Stimulated activated CD4-positive, alpha-beta T cell treated with anti-CD3 and anti-CD28 coated beads, Interleukin-12 subunit alpha, Interleukin-12 subunit beta, amount 100 ng/mL, for 48 hours (primary cell): Measurements from ENCODE around the gene FAM209B.
"Not testable (repeated sequence)": the region's sequence is repeated elsewhere in the genome, so short reads cannot be mapped to it uniquely, and the experiment has no call there.

Experiments
- DNase-seq, 3 donors: peaks; one replicate each; pipeline ENCODE4 v3.0.0-alpha.2; 2020; ENCODE audit warnings: low read depth in 2 of 3, low spot score in 1 of 3

Gene FAM209B

DNA sequence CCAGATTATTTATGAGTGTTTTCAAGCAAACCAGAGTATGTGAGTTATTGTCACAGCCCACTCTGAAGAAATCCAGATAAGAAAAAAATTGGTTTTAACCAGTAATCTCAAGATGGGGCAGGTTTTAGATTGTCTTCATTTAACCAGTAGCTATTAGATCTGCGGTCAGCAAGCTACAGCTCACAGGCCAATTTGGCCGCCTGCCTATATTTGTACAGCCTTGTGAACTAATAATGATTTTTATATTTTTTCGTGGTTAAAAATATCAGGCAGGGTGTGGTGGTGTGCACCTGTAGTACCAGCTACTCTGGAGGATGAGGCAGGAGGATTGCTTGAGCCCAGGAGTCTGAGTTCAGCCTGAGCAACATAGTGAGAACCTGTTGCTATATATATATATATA, 5.0 kb downstream of the FAM209B start:
- no peak for DNase-seq

DNA sequence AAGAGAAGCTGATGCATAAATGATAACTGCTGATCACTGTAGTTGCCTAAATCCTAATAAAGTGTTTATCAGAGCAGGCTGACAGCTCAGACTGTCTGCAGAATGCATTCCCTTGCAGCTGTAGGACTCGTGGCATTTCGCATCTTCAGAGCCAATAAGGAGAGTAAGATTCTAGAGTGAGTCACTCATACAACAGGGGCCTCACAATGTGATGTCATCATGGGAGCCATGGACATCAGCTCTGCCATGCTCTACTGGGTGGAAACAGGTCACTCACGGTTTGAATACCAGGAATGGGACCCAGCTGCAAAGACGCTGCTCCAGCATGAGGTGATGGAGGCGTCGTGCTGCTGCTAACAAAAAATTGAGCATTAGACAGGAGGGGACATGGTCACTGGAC, 7.4 kb downstream of the FAM209B start:
- DNase-seq: no peak

DNA sequence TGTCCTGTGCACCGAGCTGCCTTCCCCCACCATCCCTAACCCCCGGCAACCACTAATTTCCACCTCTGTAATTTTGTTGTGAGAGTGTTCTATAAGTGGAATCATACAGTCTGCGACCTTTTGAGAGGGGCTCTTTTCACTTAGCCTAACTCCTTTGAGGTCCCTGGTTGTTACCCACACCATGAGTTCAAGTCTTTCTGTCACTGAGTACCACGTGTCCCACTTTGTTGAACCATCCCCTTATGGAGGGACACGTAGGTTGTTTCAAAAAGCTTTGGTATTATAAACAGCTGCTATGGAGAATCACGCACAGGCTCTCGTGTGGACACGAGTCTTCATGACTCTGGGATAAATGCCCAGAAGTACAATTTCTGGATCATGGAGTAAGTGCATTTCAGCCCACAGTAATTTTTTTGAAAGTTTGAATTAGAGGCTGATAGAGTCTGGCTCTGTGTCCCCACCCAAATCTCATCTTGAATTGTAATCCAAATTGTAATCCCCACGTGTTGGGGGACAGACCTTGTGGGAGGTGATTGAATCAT, 9.5 kb downstream of the FAM209B start:
- no peak for DNase-seq

DNA sequence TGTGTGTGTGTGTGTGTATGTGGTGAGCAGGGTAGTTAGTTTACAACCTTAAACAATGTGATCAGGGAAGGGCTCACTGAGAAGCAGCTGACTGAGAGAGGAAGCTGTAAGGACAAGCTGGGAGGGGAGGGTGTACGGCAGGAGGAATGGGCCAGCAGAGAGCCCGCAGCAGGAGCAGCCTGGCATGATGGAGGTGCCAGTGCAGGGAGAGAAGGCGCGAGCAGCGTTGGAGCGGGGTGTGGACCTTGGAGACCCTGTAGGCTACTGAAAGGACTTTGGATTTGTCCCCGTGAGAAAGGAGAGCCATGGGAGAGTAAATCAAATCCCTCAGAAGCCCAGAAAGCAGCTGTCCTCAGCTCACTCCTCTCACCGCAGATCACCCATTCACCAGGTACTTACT, 18.5 kb downstream of the FAM209B start:
- DNase-seq: no peak

DNA sequence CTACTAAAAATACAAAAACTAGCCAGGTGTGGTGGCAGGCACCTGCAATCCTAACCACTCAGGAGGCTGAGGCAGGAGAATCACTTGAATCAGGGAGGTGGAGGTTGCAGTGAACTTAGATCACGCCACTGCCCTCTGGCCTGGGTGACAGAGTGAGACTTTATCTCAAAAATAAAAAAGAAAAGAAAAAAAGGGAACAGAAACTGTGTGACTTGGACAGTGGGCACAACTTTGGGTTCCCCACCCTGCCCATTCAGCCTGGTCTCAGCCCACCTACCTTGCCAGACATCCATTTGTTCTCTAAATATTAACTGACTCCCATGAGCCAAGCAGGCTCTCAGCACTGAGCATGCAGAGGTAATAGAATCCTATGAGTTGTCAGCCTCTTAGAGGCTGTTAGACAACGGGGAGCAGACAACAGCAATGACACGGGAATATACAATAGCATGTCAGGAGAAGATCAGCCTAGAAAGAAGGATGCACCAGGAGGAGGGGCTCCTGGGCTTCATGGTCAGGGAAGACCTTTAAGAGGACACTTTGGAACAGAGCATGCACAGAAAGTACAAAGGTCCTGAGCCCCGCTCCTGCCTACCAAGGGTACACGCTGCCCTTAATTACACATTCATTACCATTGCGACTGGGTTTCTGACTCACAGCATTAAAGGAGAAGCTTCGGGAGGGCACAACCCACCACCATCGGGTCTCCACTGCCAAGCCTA, 20.0 kb downstream of the FAM209B start:
- no peak for DNase-seq

DNA sequence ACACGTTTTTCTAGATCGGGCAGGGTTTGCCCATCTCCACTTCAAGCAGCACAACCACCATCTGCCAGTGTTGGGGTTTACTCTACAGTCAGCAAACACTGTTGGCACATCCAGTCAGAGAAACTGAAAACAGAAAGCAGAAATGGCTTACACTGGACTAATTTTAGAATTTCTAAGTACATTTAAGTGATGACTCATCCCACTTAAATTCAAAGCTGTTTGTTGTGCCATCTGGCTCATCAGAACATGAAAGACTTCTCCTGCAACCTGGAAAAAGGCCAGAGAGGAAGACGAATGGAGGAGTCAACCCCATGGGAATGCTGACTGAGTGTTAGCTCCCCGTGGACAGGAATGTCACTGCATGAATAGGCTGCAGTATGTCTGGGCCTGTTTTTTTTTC, 21.8 kb downstream of the FAM209B start:
- no peak for DNase-seq

DNA sequence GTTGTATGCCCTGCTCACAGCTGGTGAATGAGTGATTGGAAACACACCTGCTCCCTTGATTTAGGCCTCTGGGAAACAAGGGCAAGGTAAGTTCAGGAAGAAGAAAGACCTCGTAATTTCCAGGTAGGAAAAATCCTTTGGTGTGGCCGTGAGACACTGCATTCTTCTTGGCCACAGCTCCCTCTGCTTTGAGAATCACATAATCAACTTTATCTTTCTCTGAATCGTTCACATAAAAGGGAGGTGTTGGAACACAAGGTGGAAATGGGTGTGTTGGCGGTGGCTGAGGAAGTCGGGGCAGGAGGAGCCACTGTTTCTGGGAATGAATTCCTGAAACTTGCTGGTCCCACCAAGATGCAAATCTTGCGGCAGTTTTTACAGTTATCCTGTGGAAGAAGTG, 25.9 kb downstream of the FAM209B start:
- no peak for DNase-seq

DNA sequence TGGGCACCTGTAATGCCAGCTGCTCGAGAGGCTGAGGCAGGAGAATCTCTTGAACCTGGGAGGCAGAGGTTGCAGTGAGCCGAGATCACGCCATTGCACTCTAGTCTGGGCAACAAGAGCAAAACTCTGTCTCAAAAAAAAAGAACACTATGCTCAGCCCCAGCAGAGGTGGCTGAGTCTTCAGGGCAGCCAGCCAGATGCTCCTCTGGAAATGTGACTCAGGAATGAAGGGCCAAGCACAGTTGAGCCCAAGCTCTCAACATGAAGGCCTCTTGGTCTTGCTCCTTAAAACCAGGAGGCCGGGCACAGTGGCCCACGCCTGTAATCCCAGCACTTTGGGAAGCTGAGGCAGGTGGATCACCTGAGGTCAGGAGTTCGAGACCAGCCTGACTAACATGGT, 31.5 kb downstream of the FAM209B start:
- not testable (repeated sequence) for DNase-seq

DNA sequence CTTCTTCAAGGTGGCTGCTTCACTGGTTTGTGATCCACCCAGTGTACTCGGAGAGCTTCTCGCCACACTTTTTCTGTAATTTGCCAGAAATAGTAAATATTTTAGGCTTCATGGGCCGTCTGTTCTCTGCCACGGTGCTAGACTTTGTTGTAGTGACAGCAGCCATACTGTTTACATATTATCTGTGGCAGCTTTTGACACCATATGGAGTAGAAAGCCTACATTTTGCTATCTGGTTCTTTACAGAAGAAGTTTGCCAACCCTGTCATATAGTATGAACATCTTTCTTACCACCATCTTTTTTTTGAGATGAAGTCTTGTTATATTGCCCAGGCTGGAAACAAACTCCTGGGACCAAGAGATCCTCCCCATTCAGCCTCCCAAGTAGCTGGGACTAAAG, 32.5 kb downstream of the FAM209B start:
- no peak for DNase-seq

DNA sequence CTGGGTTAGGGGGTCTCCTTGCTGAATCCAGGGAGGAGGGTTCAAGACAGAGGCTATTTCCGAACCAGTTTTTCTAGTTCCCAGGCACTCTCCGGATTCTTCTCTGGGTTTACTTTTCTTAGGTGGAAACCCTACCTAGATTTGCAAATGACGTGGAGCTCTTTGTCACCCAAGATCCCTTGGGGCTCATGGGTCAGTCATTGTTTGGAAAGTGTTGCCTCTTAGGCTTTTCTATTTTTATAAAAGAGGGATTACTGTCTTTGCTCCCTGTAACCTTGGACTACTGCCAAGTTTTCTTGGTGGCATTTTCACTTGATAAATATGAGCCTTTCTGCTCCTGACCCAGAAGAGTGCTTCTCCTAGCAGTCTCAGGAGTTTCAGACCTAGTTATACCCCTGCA, 33.6 kb downstream of the FAM209B start:
- no peak for DNase-seq

DNA sequence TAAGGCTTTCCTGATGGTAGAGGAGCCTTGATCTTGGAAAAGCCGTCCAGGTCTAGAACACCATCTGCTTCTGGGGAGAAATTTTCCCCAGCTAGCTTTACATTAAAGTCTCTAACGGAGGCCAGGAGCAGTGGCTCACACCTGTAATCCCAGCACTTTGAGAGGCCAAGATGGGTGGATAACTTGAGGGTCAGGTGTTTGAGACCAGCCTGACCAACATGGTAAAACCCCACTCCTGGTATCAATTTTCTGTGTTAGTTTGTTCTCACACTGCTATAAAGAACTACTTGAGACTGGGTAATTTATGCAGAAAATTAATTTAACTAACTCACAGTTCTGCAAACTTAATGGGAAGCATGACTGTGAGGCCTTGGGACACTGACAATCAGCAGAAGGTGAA, 37.8 kb downstream of the FAM209B start:
- no peak for DNase-seq

DNA sequence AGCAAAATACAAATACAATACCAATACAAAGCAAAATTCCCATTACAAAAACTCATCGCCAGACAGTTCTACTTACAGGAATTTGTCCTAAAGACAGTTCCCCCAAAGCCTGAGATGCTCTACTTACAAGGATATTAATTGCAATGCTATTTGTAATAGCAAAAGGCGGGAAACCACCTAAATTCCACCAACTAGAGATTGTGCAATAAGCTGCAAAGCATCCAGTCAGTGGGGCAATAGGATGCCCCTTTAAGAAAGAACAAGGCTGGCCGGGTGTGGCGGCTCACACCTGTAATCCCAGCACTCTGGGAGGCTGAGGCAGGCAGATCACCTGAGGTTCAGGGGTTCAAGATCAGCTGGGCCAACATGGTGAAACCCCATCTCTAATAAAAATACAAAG, 39.1 kb downstream of the FAM209B start:
- DNase-seq: no peak

DNA sequence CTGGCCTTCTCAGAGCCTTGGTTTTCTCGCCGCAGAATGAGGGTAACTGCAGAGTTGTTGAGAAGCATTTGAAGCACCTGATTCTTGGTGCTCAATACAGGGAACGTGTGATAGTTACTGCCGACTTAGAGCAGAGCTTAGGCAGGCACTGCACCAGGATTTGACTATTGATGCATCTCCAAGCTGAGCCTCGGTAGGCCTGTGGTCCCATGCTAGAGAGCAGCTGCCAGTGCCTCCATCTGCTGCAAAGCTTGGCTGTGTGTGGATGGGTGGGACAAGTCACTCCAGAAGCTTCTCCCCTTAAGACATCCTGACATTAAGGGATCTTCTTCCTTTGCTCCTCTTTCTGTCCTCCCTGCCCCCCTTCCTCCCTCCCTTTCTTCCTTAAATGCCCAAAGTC, 40.9 kb downstream of the FAM209B start:
- DNase-seq: no peak

DNA sequence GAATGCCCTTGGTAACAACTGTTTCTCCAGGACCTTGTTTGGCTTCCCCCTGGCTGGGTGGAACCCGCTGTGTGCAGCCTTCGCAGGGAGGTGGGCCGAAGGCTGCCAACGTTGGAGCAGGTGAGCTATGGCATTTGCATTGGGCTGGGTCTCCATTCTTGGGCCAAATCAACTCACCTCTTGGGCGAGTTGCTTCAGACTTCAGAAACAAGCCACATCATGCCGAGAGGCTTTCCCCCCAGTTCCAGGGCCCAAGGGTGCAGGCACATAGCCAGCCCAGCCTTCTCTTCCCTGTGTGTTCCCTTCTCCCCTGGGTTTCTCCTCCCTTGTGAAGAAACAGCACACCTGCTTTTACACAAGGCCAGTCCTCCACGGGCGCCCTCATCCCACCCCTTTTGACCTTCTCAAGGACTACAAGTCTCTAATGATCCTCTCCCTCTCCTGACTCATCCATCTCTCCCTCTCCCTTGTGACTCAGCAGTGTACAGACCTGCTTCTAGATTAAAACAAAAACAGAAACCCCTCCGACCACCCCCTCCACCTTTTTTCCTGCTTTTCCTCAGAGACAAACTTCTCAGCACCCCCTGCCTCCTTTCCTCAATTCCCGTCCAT, 41.6 kb downstream of the FAM209B start:
- no peak for DNase-seq

DNA sequence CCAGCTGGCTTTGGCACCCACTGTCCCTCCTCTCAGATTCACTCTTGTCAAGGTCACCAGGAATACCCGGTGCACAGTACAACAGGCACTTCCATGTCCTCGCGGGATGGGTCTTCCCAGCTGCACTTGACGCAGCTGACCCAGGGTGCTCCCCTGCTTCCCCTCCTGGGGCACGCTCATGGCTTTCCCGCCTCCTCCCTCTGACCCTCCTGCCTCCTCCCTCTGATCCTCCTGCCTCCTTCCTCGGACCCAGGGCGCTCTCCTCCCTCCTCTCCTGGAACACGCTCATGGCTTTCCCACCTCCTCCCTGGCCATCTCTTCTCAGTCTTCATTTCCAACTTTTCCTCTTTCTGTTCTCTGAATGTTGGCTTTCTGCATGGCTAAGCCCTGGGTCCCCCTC, 42.1 kb downstream of the FAM209B start:
- DNase-seq: no peak

DNA sequence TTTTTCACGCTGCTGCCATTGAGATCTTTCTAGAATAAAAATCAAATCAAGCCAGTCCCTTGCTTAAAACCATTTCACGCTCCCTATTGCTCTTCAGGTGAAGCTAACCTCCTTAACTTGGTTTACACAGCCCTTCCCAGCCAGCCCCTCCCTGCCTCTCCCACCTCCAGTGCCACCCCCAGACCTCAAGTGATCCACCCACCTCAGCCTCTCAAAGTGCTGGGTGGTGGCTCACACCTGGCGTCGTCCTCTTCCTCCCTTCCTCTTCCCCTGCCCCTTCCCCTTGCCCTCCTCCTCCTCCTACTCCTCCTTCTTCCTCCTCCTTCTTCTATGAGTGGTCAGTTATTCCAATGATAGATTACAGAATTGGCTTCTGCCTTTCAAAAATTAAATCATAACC, 42.9 kb downstream of the FAM209B start:
- no peak for DNase-seq

DNA sequence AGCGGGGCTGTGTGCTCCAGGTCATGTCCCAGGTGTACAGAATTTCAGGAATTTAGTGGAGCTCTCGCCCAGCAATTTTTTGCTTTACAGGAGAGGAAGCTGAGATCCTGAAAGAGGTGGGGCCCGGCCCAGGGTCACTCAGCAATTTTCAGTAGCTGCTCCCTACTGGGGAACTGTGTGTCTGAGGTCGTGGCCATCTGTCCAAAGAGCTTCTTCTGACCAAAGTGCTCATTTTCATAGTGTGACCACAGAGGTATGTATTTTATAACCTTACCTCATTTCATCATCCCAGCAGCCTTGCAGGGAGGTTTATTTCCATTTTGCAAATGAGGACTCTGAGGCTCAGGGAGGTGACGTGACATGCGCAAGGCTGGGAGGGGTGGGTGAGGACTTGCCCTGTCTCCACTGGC, 46.3 kb downstream of the FAM209B start:
- DNase-seq: no peak

DNA sequence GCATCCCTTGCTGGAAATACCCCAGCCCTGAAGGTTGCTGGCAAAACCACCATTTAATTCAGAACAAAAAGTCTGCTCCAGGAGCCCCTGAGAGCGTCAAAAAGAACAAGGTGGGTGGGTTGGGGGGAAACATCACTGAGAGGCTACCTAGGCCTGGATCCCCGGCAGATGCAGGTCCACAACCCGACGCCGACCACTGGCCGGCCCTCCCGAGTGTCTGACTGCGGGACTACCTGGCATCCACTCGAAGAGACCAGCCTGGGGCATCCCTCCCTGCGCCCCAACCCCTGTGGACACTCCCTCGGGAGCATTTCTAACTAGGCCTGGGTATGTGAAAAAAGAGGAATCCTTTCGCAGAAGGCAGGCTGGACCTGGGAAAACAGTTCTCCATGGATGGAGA, 47.2 kb downstream of the FAM209B start:
- DNase-seq: no peak

DNA sequence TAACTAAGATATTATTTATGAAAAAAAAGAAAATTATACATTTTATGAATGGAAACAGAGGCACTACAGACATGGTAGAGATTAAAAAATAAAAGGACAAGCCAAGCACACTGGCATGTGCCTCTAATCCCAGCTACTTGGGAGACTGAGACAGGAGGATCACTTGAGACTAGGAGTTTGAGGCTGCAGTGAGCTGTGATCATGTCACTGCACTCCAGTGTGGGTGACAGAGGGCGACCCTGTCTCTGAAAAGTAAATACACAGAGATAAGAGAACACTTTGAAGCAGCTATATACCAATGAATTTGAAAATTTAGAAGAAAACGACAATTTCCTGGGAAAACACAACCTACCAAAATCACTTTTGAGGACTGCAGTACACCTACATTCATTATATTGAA, 48.7 kb downstream of the FAM209B start:
- no peak for DNase-seq

DNA sequence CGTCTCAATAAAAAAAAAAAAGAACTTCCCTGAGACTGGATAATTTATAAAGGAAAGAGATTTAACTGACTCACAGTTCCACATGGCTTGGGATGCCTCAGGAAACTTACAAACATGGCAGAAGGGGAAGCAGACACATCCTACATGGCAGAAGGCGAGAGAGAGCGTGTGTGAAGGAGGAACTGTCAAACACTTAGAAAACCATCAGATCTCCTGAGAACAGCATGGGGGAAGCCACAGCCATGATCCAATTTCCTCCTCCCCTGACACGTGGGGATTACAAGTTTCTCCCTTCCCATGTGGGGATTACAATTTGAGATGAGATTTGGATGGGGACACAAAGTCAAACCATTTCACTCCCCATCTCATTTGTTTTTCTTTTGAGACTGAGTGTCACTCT, 49.5 kb downstream of the FAM209B start:
- DNase-seq: no peak

DNA sequence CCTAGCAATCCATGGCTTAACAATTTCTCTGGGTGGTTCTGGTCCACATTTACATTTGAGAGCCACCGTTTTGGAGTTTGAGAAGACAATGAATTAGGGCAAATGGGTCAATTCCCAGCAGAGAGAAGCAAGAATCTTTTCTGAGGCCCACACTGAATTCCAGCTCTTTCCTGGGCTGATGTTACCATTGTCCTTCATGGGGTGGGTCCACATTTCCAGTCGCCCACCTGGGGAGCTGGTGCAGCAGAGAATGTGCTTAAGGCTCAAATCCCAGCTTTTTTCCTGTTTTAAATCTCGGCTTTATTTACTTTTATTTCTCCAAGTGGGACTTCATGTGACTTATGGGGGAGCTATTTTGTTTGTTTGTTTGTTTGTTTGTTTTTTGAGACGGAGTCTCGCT, 51.9 kb downstream of the FAM209B start:
- DNase-seq: no peak
